K562 (cell line): ENCODE data around the gene CLHC1. TPM values are rescaled to one million over a fixed set of nuclear protein-coding genes. Genes with fewer than 3 reads are reported as not detected.

ENCODE experiments used
- ATAC-seq: fragments of 200-7000 bp; cut with Tn5 transposase; 3 replicates; pipeline ENCODE4 v1.9.1; 2020; ENCODE audit warnings: moderate library complexity
- BruUV-seq: library from RNA; stranded (reverse); fragments of 400-500 nt; replicated peaks from 2 replicates; lab custom pipeline; 2021; lab: Mats Ljungman, UMichigan
- CTCF ChIA-PET: fragments of 300-600 bp; formaldehyde crosslinking; extraction: SDS; loops from one replicate; lab custom pipeline; 2021; ENCODE audit warnings: low intra/inter-chr PET ratio; lab: Yijun Ruan, JAX
- POLR2A ChIA-PET: fragments of 300-600, 350-650 bp; sonication (Branson Sonifier 250); formaldehyde crosslinking; extraction: SDS; loops from one replicate; lab custom pipeline; 2021; ENCODE audit warnings: antibody characterized with exemption, inconsistent platforms; lab: Yijun Ruan, JAX
- DNase-seq, 4 experiments: peaks; one replicate each; pipeline versions ENCODE4 v3.0.0 to v3.0.0-alpha.2; 2011 to 2018; ENCODE audit warnings: low spot score in 3 of 4, mixed read lengths in 3 of 4; ENCODE audit errors: extremely low read depth in 1 of 4
- FAIRE-seq: peaks from 2 replicates; lab custom pipeline; 2011; peaks lifted over from hg19 to GRCh38; lab: Jason Lieb, UNC
- H2AFZ ChIP-seq: 2 replicates; pipeline ENCODE4 v1.6.0; 2011; ENCODE audit warnings: low read depth, low read length, control low read depth, inconsistent platforms
- H3K27ac ChIP-seq: fragments of 200-600 bp; 3 replicates; pipeline ENCODE4 v1.8.0; 2011; ENCODE audit warnings: low read depth, mild to moderate bottlenecking, control low read depth, inconsistent platforms, low read length, moderate library complexity, mixed read lengths; ENCODE audit errors: extremely low read depth
- H3K27me3 ChIP-seq, 2 experiments: fragments of 300-600 bp in 1 of 2; 2 replicates in 1 of 2; 3 replicates in 1 of 2; pipeline versions ENCODE4 v1.6.0 to v1.8.0; 2011; ENCODE audit warnings: inconsistent platforms in 2 of 2, low read length in 2 of 2, mild to moderate bottlenecking in 1 of 2, mixed read lengths in 1 of 2, moderate library complexity in 1 of 2; ENCODE audit not compliant: control insufficient read depth in 2 of 2, insufficient read depth in 2 of 2
- H3K36me3 ChIP-seq: fragments of 300-600 bp; 3 replicates; pipeline ENCODE4 v1.8.0; 2011; ENCODE audit warnings: mild to moderate bottlenecking, low read length, inconsistent platforms; ENCODE audit not compliant: control insufficient read depth, insufficient read depth
- H3K4me1 ChIP-seq, 2 experiments: fragments of 200-600 bp in 1 of 2; replicated peaks in 1 of 2; 2 replicates in 1 of 2; 3 replicates in 1 of 2; pipeline versions ENCODE4 v1.5.1 to v1.8.0; 2011; ENCODE audit warnings: inconsistent platforms in 2 of 2, low read length in 2 of 2, mild to moderate bottlenecking in 1 of 2, mixed read lengths in 1 of 2, moderate library complexity in 1 of 2; ENCODE audit not compliant: control insufficient read depth in 2 of 2, insufficient read depth in 2 of 2
- H3K4me2 ChIP-seq: 2 replicates; pipeline ENCODE4 v1.6.1; 2011; ENCODE audit warnings: low read length, control low read depth, inconsistent platforms, mixed read lengths; ENCODE audit not compliant: insufficient read depth
- H3K4me3 ChIP-seq: fragments of 200-600 bp; sonication (generic), shearing (Covaris generic); 2 replicates; pipeline ENCODE4 v1.5.1; 2016; ENCODE audit warnings: control low read depth, inconsistent platforms
- H3K79me2 ChIP-seq: fragments of 200-600 bp; 3 replicates; pipeline ENCODE4 v1.8.0; 2011; ENCODE audit warnings: low read length, inconsistent platforms; ENCODE audit not compliant: control insufficient read depth, insufficient read depth
- H3K9ac ChIP-seq, 2 experiments: 2 replicates each; pipeline versions ENCODE4 v1.6.0 to v1.6.1; 2011; ENCODE audit warnings: low read depth in 2 of 2, low read length in 2 of 2, control low read depth in 1 of 2, inconsistent platforms in 1 of 2, mild to moderate bottlenecking in 1 of 2, mixed read lengths in 1 of 2; ENCODE audit not compliant: insufficient read depth in 1 of 2
- H3K9me1 ChIP-seq: one replicate; pipeline ENCODE4 v1.6.0; 2011; ENCODE audit warnings: inconsistent platforms, mild to moderate bottlenecking, low read length, moderate library complexity; ENCODE audit not compliant: control insufficient read depth, insufficient read depth
- H3K9me3 ChIP-seq: replicated peaks from 2 replicates; pipeline ENCODE4 v1.5.1; 2011; ENCODE audit warnings: low read depth, low read length, inconsistent platforms; ENCODE audit not compliant: control insufficient read depth, insufficient read depth
- H4K20me1 ChIP-seq: replicated peaks from 2 replicates; pipeline ENCODE4 v1.6.1; 2011; ENCODE audit warnings: low read length, inconsistent platforms, mixed read lengths; ENCODE audit not compliant: control insufficient read depth, insufficient read depth
- BRCA1 ChIP-seq, 2 experiments: fragments of 450-650 bp in 1 of 2; sonication (generic) in 1 of 2; formaldehyde crosslinking in 1 of 2; IDR thresholded peaks; 2 replicates each; pipeline versions ENCODE4 v1.5.0 to v1.6.1; 2017 to 2020; ENCODE audit warnings: mild to moderate bottlenecking in 1 of 2, missing genetic modification reagents in 1 of 2
- CEBPB ChIP-seq: fragments of 450-650 bp; IDR thresholded peaks from 2 replicates; pipeline ENCODE4 v1.6.1; 2016; ENCODE audit warnings: missing genetic modification characterization, missing compliant biosample characterization
- CEBPG ChIP-seq, 3 experiments: fragments of 200-800 bp in 1 of 3; sonication (Bioruptor generic) in 1 of 3; sonication (generic) in 1 of 3; formaldehyde crosslinking in 1 of 3; IDR thresholded peaks in 2 of 3; conservative IDR thresholded peaks in 1 of 3; 2 replicates each; pipeline versions ENCODE4 v1.6.1 to v1.8.0; 2016 to 2022; ENCODE audit warnings: missing compliant biosample characterization in 2 of 3, missing genetic modification characterization in 2 of 3, mild to moderate bottlenecking in 1 of 3, missing genetic modification reagents in 1 of 3
- EGR1 ChIP-seq: fragments of 450-650 bp; conservative IDR thresholded peaks from 2 replicates; pipeline ENCODE4 v1.6.1; 2017; ENCODE audit warnings: mild to moderate bottlenecking
- FIP1L1 ChIP-seq: fragments of 200-400 bp; formaldehyde crosslinking; IDR thresholded peaks from 2 replicates; pipeline ENCODE4 v1.6.1; 2018; ENCODE audit warnings: mild to moderate bottlenecking, low read depth, low read length; ENCODE audit not compliant: poor library complexity, severe bottlenecking
- FOXK2 ChIP-seq, 2 experiments: fragments of 450-650 bp; IDR thresholded peaks in 1 of 2; conservative IDR thresholded peaks in 1 of 2; 2 replicates each; pipeline ENCODE4 v1.6.1; 2016; ENCODE audit warnings: low read depth in 2 of 2, mild to moderate bottlenecking in 1 of 2
- GTF2E2 ChIP-seq: fragments of 200-800 bp; sonication (Bioruptor generic); IDR thresholded peaks from 2 replicates; pipeline ENCODE4 v1.6.1; 2016; ENCODE audit warnings: missing genetic modification characterization, missing compliant biosample characterization
- ILF3 ChIP-seq: fragments of 450-650 bp; IDR thresholded peaks from 2 replicates; pipeline ENCODE4 v1.6.1; 2018; ENCODE audit warnings: antibody characterized with exemption, mild to moderate bottlenecking, moderate library complexity, borderline replicate concordance
- L3MBTL2 ChIP-seq: fragments of 450-650 bp; IDR thresholded peaks from 2 replicates; pipeline ENCODE4 v1.6.1; 2016; ENCODE audit warnings: mild to moderate bottlenecking, moderate library complexity
- LARP7 ChIP-seq: fragments of 450-650 bp; IDR thresholded peaks from 2 replicates; pipeline ENCODE4 v1.6.1; 2016
- POLR2B ChIP-seq: fragments of 450-650 bp; IDR thresholded peaks from 2 replicates; pipeline ENCODE4 v1.6.1; 2018; ENCODE audit warnings: low read depth; ENCODE audit not compliant: partially characterized antibody
- POLR3G ChIP-seq: IDR thresholded peaks from 2 replicates; pipeline ENCODE4 v1.6.1; 2011; ENCODE audit not compliant: insufficient read length, insufficient replicate concordance; ENCODE audit errors: extremely low read depth
- PURB ChIP-seq: sonication (generic); formaldehyde crosslinking; IDR thresholded peaks from 2 replicates; pipeline ENCODE4 v1.9.0; 2021; ENCODE audit warnings: low read depth, mild to moderate bottlenecking, missing genetic modification reagents
- SMAD1 ChIP-seq: fragments of 150-350 bp; IDR thresholded peaks from 2 replicates; pipeline ENCODE4 v1.6.1; 2014; ENCODE audit warnings: low read length, low read depth; ENCODE audit not compliant: partially characterized antibody
- STAT5A ChIP-seq: IDR thresholded peaks from 2 replicates; pipeline ENCODE4 v1.6.1; 2012; ENCODE audit warnings: low read length, inconsistent platforms, borderline replicate concordance
- TRIM24 ChIP-seq, 2 experiments: fragments of 450-650 bp; IDR thresholded peaks; 2 replicates each; pipeline ENCODE4 v1.6.1; 2016
- WGBS: fragments of 100-300 bp; shearing (Covaris generic); methylation state at CpG from one replicate; pipeline ENCODE4 v1.1.6; 2016; ENCODE audit warnings: low coverage, mixed read lengths; ENCODE audit not compliant: insufficient coverage; ENCODE audit errors: missing lambda C conversion rate; 5-methylcytosine and 5-hydroxymethylcytosine counted together
- in situ Hi-C: fragments of 300-500 bp; cut with MboI; formaldehyde crosslinking; loops from 4 replicates; pipeline ENCODE4 v1.15.0; 2018; ENCODE audit warnings: inconsistent platforms, mixed read lengths
- intact Hi-C: fragments of 100-400 bp; cut with micrococcal nuclease; formaldehyde crosslinking; loops from 2 replicates; pipeline ENCODE4 v1.14.2; 2022
- polyA plus RNA-seq, 8 experiments: library from polyadenylated mRNA; depleted of rRNA in 4 of 8; stranded (reverse) in 5 of 8; unstranded in 3 of 8; fragments of >200 nt; fragmentation: Nextera tagmentation in 2 of 8; fragmentation: Illumina TruSeq in 1 of 8; extraction: Ambion mirVana in 2 of 8; extraction: Trizol in 1 of 8; gene quantifications; 2 replicates each; pipeline versions ENCODE4 v1.2.1 to v1.2.3, GENCODE V29; 2011 to 2014; ENCODE audit warnings: inconsistent platforms in 1 of 8, missing spikeins in 1 of 8
- total RNA-seq, 7 experiments: library from RNA; depleted of rRNA in 6 of 7; stranded (reverse); fragments of >200 nt in 6 of 7; fragmentation: Illumina TruSeq in 2 of 7; extraction: Trizol in 2 of 7; gene quantifications; 2 replicates each; pipeline versions ENCODE4 v1.2.1 to v1.2.3, GENCODE V29; 2011 to 2021; ENCODE audit warnings: low replicate concordance in 1 of 7
- TF ChIP-seq, protein P1 (sequence below): fragments of 450-650 bp; IDR thresholded peaks from 2 replicates; pipeline ENCODE4 v1.6.1; 2016; ENCODE audit warnings: missing biosample characterization, missing genetic modification characterization
- TF ChIP-seq, protein P2 (sequence below): sonication (generic); formaldehyde crosslinking; IDR thresholded peaks from 2 replicates; pipeline ENCODE4 v1.8.0; 2023; ENCODE audit warnings: mild to moderate bottlenecking, missing genetic modification reagents
- TF ChIP-seq, protein P3 (sequence below): fragments of 250-450 bp; sonication (Bioruptor Pico); IDR thresholded peaks from 2 replicates; pipeline ENCODE4 v1.4.0; 2020; ENCODE audit warnings: mild to moderate bottlenecking

CLHC1 gene
- total and polyA plus RNA-seq, 9 of the 15 experiments (the other 6 are each of a cell fraction or from before 2014, with no cell fraction given) = 3.7 to 14.3 (median 8.6) TPM

- Histone ChIP-seq H3K36me3 (no peaks in the 10 kb centered on the region), H3K4me2 (no peak overlapping the region), H3K9me3 (no peaks in the 10 kb centered on the region), H3K4me1 (peaks cover 15 to 28% of the 10 kb centered on the region in 2 experiments), H3K9ac (no peak overlapping the region), H3K27me3 (no peaks in the 10 kb centered on the region), H3K27ac (no peak overlapping the region), H3K79me2 (no peaks in the 10 kb centered on the region), H4K20me1 (no peaks in the 10 kb centered on the region), H3K4me3 (no peak overlapping the region), H2AFZ (0 out of 2 replicates have a peak overlapping the region, but pooled peaks have one; percentile 5), H3K9me1 (no peaks in the 10 kb centered on the region)
- FAIRE-seq (no peak), ATAC-seq (no peak), DNase-seq (no peak)
- in situ Hi-C loops (no loop called here), intact Hi-C loops (no loop called here)
- CTCF ChIA-PET = no interaction called here
- no TSS peak for BruUV-seq
- WGBS = 45% methylated on average over 10 of the region's 10 CpGs
- POLR2A ChIA-PET = interaction anchor here (0.7 to 1.4 kb wide), 3 partner anchors 9 to 14 kb away, joined by 3 to 4 read pairs (median 3); no protein-coding TSS in a partner anchor
- TF ChIP-seq STAT5A (no peak), GTF2E2 (tag) (no peak), FOXK2 (conservative IDR thresholded peaks at IDR 0.05 in 1 of 2, IDR thresholded peaks at IDR 0.05 in 1 of 2; ENCODE audit: low read depth in 2 of 2) (no peak), L3MBTL2 (no peak), ILF3 (no peak), PURB (CRISPR knock-in tag) (no peak), LARP7 (no peak), TRIM24 (IDR thresholded peaks at IDR 0.05) (no peak), SMAD1 (no peak), FIP1L1 (no peak), CEBPG (CRISPR knock-in tag; IDR thresholded peaks at IDR 0.05) (no peak), CEBPG (tag; conservative IDR thresholded peaks at IDR 0.05 in 1 of 2, IDR thresholded peaks at IDR 0.05 in 1 of 2) (peak; percentile 82 to 95), POLR2B (no peak), POLR3G (no peak), CEBPB (tag) (peak; percentile 97), BRCA1 (IDR thresholded peaks at IDR 0.05) (no peak), BRCA1 (CRISPR knock-in tag; IDR thresholded peaks at IDR 0.05) (no peak), EGR1 (no peak)
- TF ChIP-seq, protein P1, sequence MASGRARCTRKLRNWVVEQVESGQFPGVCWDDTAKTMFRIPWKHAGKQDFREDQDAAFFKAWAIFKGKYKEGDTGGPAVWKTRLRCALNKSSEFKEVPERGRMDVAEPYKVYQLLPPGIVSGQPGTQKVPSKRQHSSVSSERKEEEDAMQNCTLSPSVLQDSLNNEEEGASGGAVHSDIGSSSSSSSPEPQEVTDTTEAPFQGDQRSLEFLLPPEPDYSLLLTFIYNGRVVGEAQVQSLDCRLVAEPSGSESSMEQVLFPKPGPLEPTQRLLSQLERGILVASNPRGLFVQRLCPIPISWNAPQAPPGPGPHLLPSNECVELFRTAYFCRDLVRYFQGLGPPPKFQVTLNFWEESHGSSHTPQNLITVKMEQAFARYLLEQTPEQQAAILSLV (tag) = 0 out of 2 replicates have a peak, but pooled peaks have one; percentile 46
- TF ChIP-seq, protein P2, sequence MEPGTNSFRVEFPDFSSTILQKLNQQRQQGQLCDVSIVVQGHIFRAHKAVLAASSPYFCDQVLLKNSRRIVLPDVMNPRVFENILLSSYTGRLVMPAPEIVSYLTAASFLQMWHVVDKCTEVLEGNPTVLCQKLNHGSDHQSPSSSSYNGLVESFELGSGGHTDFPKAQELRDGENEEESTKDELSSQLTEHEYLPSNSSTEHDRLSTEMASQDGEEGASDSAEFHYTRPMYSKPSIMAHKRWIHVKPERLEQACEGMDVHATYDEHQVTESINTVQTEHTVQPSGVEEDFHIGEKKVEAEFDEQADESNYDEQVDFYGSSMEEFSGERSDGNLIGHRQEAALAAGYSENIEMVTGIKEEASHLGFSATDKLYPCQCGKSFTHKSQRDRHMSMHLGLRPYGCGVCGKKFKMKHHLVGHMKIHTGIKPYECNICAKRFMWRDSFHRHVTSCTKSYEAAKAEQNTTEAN (CRISPR knock-in tag) = no peak
- TF ChIP-seq, protein P3, sequence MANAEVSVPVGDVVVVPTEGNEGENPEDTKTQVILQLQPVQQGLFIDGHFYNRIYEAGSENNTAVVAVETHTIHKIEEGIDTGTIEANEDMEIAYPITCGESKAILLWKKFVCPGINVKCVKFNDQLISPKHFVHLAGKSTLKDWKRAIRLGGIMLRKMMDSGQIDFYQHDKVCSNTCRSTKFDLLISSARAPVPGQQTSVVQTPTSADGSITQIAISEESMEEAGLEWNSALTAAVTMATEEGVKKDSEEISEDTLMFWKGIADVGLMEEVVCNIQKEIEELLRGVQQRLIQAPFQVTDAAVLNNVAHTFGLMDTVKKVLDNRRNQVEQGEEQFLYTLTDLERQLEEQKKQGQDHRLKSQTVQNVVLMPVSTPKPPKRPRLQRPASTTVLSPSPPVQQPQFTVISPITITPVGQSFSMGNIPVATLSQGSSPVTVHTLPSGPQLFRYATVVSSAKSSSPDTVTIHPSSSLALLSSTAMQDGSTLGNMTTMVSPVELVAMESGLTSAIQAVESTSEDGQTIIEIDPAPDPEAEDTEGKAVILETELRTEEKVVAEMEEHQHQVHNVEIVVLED (CRISPR knock-in tag) = no peak
These were observed 78.4 kb downstream of the CLHC1 start for GRCh38 chr2:55153584-55154299.
